ENCODE data around the gene MON2. TPM values are rescaled to one million over a fixed set of nuclear protein-coding genes. Genes with fewer than 3 reads are reported as not detected.
"Not testable (repeated sequence)": the region's sequence is repeated elsewhere in the genome, so short reads cannot be mapped to it uniquely, and the experiment has no call there.

MON2 gene
- total and polyA plus RNA-seq, 4 donors, result 11.9 to 175 (median 33.3) TPM

DNA sequence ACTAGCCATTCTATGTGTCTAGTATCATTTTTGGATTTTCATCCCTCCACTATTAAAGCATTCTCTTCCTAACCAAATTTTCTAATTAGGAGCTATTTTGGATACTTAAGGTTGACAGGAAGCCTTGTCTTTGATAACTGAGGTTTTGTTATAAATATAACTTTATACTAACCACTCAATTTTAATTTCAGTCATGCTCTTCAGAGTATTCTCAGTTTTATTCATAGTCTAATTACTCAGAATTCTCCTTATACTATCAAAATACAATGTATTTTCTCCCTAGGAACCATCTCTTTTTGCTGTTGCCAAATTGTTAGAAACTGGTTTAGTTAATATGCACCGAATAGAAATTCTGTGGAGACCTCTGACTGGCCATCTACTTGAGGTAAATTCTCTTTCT is 76.2 kb downstream of the MON2 start:
- Histone ChIP-seq H3K9me3 (ENCODE audit: control insufficient read depth in 4 of 4, insufficient read depth in 3 of 4, low read length in 3 of 4) (no peaks in the 10 kb centered on the region), H3K36me3 (ENCODE audit: control insufficient read depth in 4 of 4, insufficient read depth in 4 of 4, low read length in 4 of 4) (peaks cover 4 to 22% (median 12%) of the 10 kb centered on the region in 4 donors), H3K4me3 (no peak overlapping the region), H3K27me3 (ENCODE audit: control insufficient read depth in 3 of 3, insufficient read depth in 3 of 3, low read length in 2 of 3) (no peaks in the 10 kb centered on the region), H3K4me1 (ENCODE audit: control insufficient read depth in 5 of 5, insufficient read depth in 5 of 5, low read length in 5 of 5) (peaks cover 0 to 2% (median 0%) of the 10 kb centered on the region in 5 donors), H3K9ac (ENCODE audit: insufficient read depth in 1 of 2, low read length in 2 of 2) (no peak overlapping the region), H3K27ac (ENCODE audit: low read depth in 1 of 2, low read length in 1 of 2) (no peak overlapping the region)
- ATAC-seq (ENCODE audit: insufficient read depth, low FRiP score) (no peak), DNase-seq (no peak)
- no peak for TF ChIP-seq CTCF (IDR thresholded peaks at IDR 0.05; ENCODE audit: control extremely low read depth, extremely low read depth)
- WGBS, 2 donors, result 95 to 100% methylated on average over 1 of the region's 1 CpG

- no peaks in the 10 kb centered on the region for H3K4me1 ChIP-seq (ENCODE audit: control insufficient read depth in 5 of 5, insufficient read depth in 5 of 5, low read length in 5 of 5)
- H3K9ac ChIP-seq (ENCODE audit: insufficient read depth in 1 of 2, low read length in 2 of 2), result no peak overlapping the region
- no peak overlapping the region for H3K27ac ChIP-seq (ENCODE audit: low read depth in 1 of 2, low read length in 1 of 2)
- DNase-seq, result no peak
- ATAC-seq (ENCODE audit: insufficient read depth, low FRiP score), result no peak
- H3K36me3 ChIP-seq (ENCODE audit: control insufficient read depth in 4 of 4, insufficient read depth in 4 of 4, low read length in 4 of 4), result peaks cover 8 to 19% (median 13%) of the 10 kb centered on the region in 4 donors
- no peaks in the 10 kb centered on the region for H3K27me3 ChIP-seq (ENCODE audit: control insufficient read depth in 3 of 3, insufficient read depth in 3 of 3, low read length in 2 of 3)
- H3K9me3 ChIP-seq (ENCODE audit: control insufficient read depth in 4 of 4, insufficient read depth in 3 of 4, low read length in 3 of 4), result no peaks in the 10 kb centered on the region
- TF ChIP-seq CTCF (IDR thresholded peaks at IDR 0.05; ENCODE audit: control extremely low read depth, extremely low read depth), result no peak
- H3K4me3 ChIP-seq, result no peak overlapping the region
- WGBS, 2 donors, result 99 to 100% methylated on average over 5 of the region's 5 CpGs
These were observed 76.7 kb downstream of the MON2 start for GRCh38 chr12:62543324-62543723.

DNA sequence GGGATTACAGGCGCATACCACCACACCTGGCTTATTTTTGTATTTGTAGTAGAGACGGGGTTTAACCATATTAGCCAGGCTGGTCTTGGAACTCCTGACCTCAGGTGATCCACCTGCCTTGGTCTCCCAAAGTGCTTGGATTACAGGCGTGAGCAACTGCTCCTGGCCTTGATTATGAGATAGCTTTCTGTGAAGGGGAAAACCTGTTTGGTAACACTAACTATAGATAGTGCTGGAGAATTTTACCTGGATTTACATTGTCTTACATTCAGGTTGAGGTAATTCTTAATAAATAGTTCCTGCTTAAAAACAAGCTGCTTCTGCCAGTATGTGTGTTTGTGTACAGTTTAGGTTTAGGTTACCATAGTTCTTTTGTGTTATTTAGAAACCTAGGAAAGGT is 77.1 kb downstream of the MON2 start:
- H3K4me1 ChIP-seq (ENCODE audit: control insufficient read depth in 5 of 5, insufficient read depth in 5 of 5, low read length in 5 of 5), result no peaks in the 10 kb centered on the region
- no peaks in the 10 kb centered on the region for H3K9me3 ChIP-seq (ENCODE audit: control insufficient read depth in 4 of 4, insufficient read depth in 3 of 4, low read length in 3 of 4)
- no peaks in the 10 kb centered on the region for H3K27me3 ChIP-seq (ENCODE audit: control insufficient read depth in 3 of 3, insufficient read depth in 3 of 3, low read length in 2 of 3)
- 66 to 80% methylated on average over 3 of the region's 3 CpGs for WGBS, 2 donors
- H3K9ac ChIP-seq (ENCODE audit: insufficient read depth in 1 of 2, low read length in 2 of 2), result no peak overlapping the region
- no peak overlapping the region for H3K4me3 ChIP-seq
- no peak for ATAC-seq (ENCODE audit: insufficient read depth, low FRiP score)
- no peak for DNase-seq
- TF ChIP-seq CTCF (IDR thresholded peaks at IDR 0.05; ENCODE audit: control extremely low read depth, extremely low read depth), result no peak
- H3K36me3 ChIP-seq (ENCODE audit: control insufficient read depth in 4 of 4, insufficient read depth in 4 of 4, low read length in 4 of 4), result peaks cover 8 to 17% (median 13%) of the 10 kb centered on the region in 4 donors
- H3K27ac ChIP-seq (ENCODE audit: low read depth in 1 of 2, low read length in 1 of 2), result no peak overlapping the region

- H3K9ac ChIP-seq (ENCODE audit: insufficient read depth in 1 of 2, low read length in 2 of 2), result no peak overlapping the region
- H3K4me1 ChIP-seq (ENCODE audit: control insufficient read depth in 5 of 5, insufficient read depth in 5 of 5, low read length in 5 of 5), result no peaks in the 10 kb centered on the region
- H3K4me3 ChIP-seq, result no peak overlapping the region
- DNase-seq (no peak), ATAC-seq (ENCODE audit: insufficient read depth, low FRiP score) (no peak)
- H3K36me3 ChIP-seq (ENCODE audit: control insufficient read depth in 4 of 4, insufficient read depth in 4 of 4, low read length in 4 of 4), result peaks cover 16 to 45% (median 31%) of the 10 kb centered on the region in 4 donors
- no peak overlapping the region for H3K27ac ChIP-seq (ENCODE audit: low read depth in 1 of 2, low read length in 1 of 2)
- no peaks in the 10 kb centered on the region for H3K27me3 ChIP-seq (ENCODE audit: control insufficient read depth in 3 of 3, insufficient read depth in 3 of 3, low read length in 2 of 3)
- TF ChIP-seq CTCF (IDR thresholded peaks at IDR 0.05; ENCODE audit: control extremely low read depth, extremely low read depth), result no peak
- WGBS, 2 donors, result 93 to 95% methylated on average over 5 of the region's 5 CpGs
- no peaks in the 10 kb centered on the region for H3K9me3 ChIP-seq (ENCODE audit: control insufficient read depth in 4 of 4, insufficient read depth in 3 of 4, low read length in 3 of 4)
These were observed 86.4 kb downstream of the MON2 start for GRCh38 chr12:62552906-62553556.

- H3K4me3 ChIP-seq; H3K27me3 ChIP-seq (ENCODE audit: control insufficient read depth in 3 of 3, insufficient read depth in 3 of 3, low read length in 2 of 3); DNase-seq; H3K27ac ChIP-seq (ENCODE audit: low read depth in 1 of 2, low read length in 1 of 2); ATAC-seq (ENCODE audit: insufficient read depth, low FRiP score); H3K9me3 ChIP-seq (ENCODE audit: control insufficient read depth in 4 of 4, insufficient read depth in 3 of 4, low read length in 3 of 4); H3K9ac ChIP-seq (ENCODE audit: insufficient read depth in 1 of 2, low read length in 2 of 2); H3K4me1 ChIP-seq (ENCODE audit: control insufficient read depth in 5 of 5, insufficient read depth in 5 of 5, low read length in 5 of 5): not testable (repeated sequence)
- peaks cover 16 to 29% (median 22%) of the 10 kb centered on the region in 4 donors for H3K36me3 ChIP-seq (ENCODE audit: control insufficient read depth in 4 of 4, insufficient read depth in 4 of 4, low read length in 4 of 4)
- whole genome bisulfite sequencing, 2 donors, result 95 to 96% methylated on average over 1 of the region's 1 CpG
These were observed 92.7 kb downstream of the MON2 start for GRCh38 chr12:62559366-62559765.

All from lung (tissue), 12 donors.